OCI-LY7 (cell line): ENCODE results near the gene KLHL33. TPM values are rescaled to one million over a fixed set of nuclear protein-coding genes. Genes with fewer than 3 reads are reported as not detected.

Experiments used
- BruUV-seq: library from RNA; stranded (reverse); fragments of 400-500 nt; replicated peaks from 2 replicates; lab custom pipeline; 2021; lab: Mats Ljungman, UMichigan
- CTCF ChIA-PET: fragments of 300-600 bp; sonication (Branson Sonifier 250); formaldehyde crosslinking; loops from one replicate; lab custom pipeline; 2022; ENCODE audit warnings: antibody characterized with exemption; ENCODE audit not compliant: unreplicated experiment; lab: Charles Lee
- POLR2A ChIA-PET: fragments of 300-600 bp; sonication (Branson Sonifier 250); formaldehyde crosslinking; loops from one replicate; lab custom pipeline; 2022; ENCODE audit warnings: antibody characterized with exemption; lab: Charles Lee
- DNase-seq: peaks from one replicate; pipeline ENCODE4 v3.0.0-alpha.2; 2015; ENCODE audit warnings: low spot score
- H2AFZ ChIP-seq: fragments of 200-600 bp; sonication (generic), shearing (Covaris generic); 2 replicates; pipeline ENCODE4 v1.6.1; 2014; ENCODE audit warnings: mild to moderate bottlenecking, antibody characterized with exemption, low read length, moderate library complexity
- H3K27ac ChIP-seq: fragments of 200-600 bp; sonication (generic); 2 replicates; pipeline ENCODE4 v1.5.1; 2014; ENCODE audit warnings: mixed run types, low read depth, mild to moderate bottlenecking, moderate library complexity, low read length, inconsistent platforms; ENCODE audit not compliant: poor library complexity, severe bottlenecking
- H3K36me3 ChIP-seq: fragments of 200-600 bp; sonication (generic); 2 replicates; pipeline ENCODE4 v1.6.1; 2014; ENCODE audit warnings: mild to moderate bottlenecking, antibody characterized with exemption, low read length, moderate library complexity, mixed read lengths; ENCODE audit not compliant: insufficient read depth
- H3K4me1 ChIP-seq: fragments of 200-600 bp; sonication (generic); 2 replicates; pipeline ENCODE4 v1.5.1; 2014; ENCODE audit warnings: mild to moderate bottlenecking, low read length; ENCODE audit not compliant: insufficient read depth, poor library complexity, severe bottlenecking
- H3K4me2 ChIP-seq: fragments of 200-600 bp; sonication (generic); 2 replicates; pipeline ENCODE4 v1.6.1; 2014; ENCODE audit warnings: mild to moderate bottlenecking, low read length
- H3K4me3 ChIP-seq: fragments of 200-600 bp; sonication (generic); 2 replicates; pipeline ENCODE4 v1.5.1; 2014; ENCODE audit warnings: mild to moderate bottlenecking, low read depth, low read length; ENCODE audit not compliant: poor library complexity, severe bottlenecking
- H3K79me2 ChIP-seq: fragments of 200-600 bp; sonication (generic); 2 replicates; pipeline ENCODE4 v1.6.1; 2016; ENCODE audit warnings: low read depth, mild to moderate bottlenecking, low read length, moderate library complexity, mixed read lengths; ENCODE audit not compliant: insufficient read depth
- H3K9me2 ChIP-seq: fragments of 200-600 bp; sonication (generic); 2 replicates; pipeline ENCODE4 v1.6.1; 2016; ENCODE audit warnings: mild to moderate bottlenecking, low read length, mixed read lengths; ENCODE audit not compliant: insufficient read depth
- H3K9me3 ChIP-seq: fragments of 200-600 bp; sonication (generic); 2 replicates; pipeline ENCODE4 v1.6.1; 2014; ENCODE audit warnings: mild to moderate bottlenecking, mixed run types, low read length, mixed read lengths
- H4K20me1 ChIP-seq: fragments of 200-600 bp; sonication (generic); 2 replicates; pipeline ENCODE4 v1.6.1; 2014; ENCODE audit warnings: mild to moderate bottlenecking, antibody characterized with exemption, low read length, moderate library complexity, mixed read lengths; ENCODE audit not compliant: insufficient read depth
- EZH2phosphoT487 ChIP-seq: fragments of 200-600 bp; sonication (generic); IDR thresholded peaks from 2 replicates; pipeline ENCODE4 v1.6.1; 2018; ENCODE audit warnings: low read depth, borderline replicate concordance, mild to moderate bottlenecking, mixed run types, antibody characterized with exemption, low read length, moderate library complexity, mixed read lengths
- intact Hi-C: fragments of 100-400 bp; cut with micrococcal nuclease; formaldehyde crosslinking; loops from one replicate; pipeline ENCODE4 v1.10.0; 2022; ENCODE audit not compliant: unreplicated experiment
- total RNA-seq, 2 experiments: library from RNA; depleted of rRNA in 1 of 2; stranded (reverse); fragments of >200 nt in 1 of 2; shearing (Covaris generic) in 1 of 2; gene quantifications; 2 replicates each; pipeline ENCODE4 v1.2.3, GENCODE V29; 2014 to 2022
- TF ChIP-seq, protein P1 (sequence below): fragments of 200-600 bp; sonication (generic); conservative IDR thresholded peaks from 2 replicates; pipeline ENCODE4 v1.5.1; 2014; ENCODE audit warnings: mild to moderate bottlenecking, antibody characterized with exemption, low read length, moderate library complexity, mixed read lengths

KLHL33 gene
- total RNA-seq, 2 experiments from 2014 or later, result 0.11 TPM; not detected in 1

DNA sequence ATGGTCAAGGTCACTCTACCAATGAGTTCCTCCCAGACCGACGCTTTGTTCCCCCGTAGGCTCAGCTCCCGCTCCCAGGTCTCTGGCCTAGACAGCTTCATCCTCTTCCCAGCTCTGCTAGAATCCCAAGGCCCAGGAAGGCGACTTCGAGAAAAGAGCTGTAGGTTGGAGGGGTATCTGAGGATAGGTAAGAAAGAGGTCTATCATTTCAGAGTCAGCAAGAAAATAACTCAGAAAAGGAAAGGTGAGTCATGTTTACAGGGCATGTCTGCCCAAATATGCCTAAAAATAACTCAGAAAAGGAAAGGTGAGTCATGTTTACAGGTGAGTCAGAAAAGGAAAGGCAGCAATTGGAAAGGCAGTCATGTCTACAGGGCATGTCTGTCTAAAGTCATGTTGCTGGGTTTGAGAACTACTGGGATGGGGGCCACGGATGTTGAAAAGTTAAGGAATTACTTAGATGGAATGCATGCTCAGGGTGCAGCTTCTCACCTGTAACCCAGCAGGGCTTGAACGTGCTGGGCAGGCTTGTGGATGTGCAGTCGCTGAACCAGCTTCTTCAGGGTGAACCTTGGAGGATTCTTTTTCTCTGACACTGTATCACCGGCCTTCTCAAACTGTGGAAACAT is 34.9 kb downstream of the KLHL33 start:
- Histone ChIP-seq H2AFZ (no peak overlapping the region), H3K4me3 (no peak overlapping the region), H3K36me3 (peaks cover 38% of the 10 kb centered on the region; the same call in 1 of the 2 replicates), H3K9me2 (no peaks in the 10 kb centered on the region), H3K9me3 (no peaks in the 10 kb centered on the region), H3K4me2 (no peak overlapping the region), H3K79me2 (no peaks in the 10 kb centered on the region), H3K4me1 (no peaks in the 10 kb centered on the region), H3K27ac (no peak overlapping the region), H4K20me1 (no peaks in the 10 kb centered on the region)
- BruUV-seq, result no TSS peak
- CTCF ChIA-PET, result no interaction called here
- TF ChIP-seq, protein P1, sequence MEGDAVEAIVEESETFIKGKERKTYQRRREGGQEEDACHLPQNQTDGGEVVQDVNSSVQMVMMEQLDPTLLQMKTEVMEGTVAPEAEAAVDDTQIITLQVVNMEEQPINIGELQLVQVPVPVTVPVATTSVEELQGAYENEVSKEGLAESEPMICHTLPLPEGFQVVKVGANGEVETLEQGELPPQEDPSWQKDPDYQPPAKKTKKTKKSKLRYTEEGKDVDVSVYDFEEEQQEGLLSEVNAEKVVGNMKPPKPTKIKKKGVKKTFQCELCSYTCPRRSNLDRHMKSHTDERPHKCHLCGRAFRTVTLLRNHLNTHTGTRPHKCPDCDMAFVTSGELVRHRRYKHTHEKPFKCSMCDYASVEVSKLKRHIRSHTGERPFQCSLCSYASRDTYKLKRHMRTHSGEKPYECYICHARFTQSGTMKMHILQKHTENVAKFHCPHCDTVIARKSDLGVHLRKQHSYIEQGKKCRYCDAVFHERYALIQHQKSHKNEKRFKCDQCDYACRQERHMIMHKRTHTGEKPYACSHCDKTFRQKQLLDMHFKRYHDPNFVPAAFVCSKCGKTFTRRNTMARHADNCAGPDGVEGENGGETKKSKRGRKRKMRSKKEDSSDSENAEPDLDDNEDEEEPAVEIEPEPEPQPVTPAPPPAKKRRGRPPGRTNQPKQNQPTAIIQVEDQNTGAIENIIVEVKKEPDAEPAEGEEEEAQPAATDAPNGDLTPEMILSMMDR, result no peak
- TF ChIP-seq EZH2phosphoT487, result no peak
- POLR2A ChIA-PET, result interaction anchor here (1.5 kb wide), 1 partner anchor 59 kb away, joined by 4 read pairs; no protein-coding TSS in a partner anchor
- DNase-seq, result no peak
- intact Hi-C loops, result no loop called here

DNA sequence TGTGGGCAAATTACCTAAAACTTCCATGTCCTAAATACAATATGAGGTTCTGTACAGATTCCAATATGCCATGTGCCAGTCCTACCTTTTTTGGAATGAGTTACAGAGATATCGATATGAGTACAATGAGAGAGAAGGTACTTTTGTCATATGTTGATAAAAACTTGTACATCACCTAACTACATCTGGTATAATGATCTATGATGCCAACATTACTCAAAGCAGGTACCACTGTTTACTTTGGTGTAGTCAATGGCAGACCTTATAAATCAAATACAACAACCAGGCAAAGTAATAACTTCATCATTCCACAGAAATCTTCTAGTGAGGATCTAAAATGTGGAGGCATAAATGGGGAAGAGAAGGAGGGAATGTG is 35.4 kb downstream of the KLHL33 start:
- TF ChIP-seq EZH2phosphoT487, result no peak
- TF ChIP-seq, protein P1, result no peak

DNA sequence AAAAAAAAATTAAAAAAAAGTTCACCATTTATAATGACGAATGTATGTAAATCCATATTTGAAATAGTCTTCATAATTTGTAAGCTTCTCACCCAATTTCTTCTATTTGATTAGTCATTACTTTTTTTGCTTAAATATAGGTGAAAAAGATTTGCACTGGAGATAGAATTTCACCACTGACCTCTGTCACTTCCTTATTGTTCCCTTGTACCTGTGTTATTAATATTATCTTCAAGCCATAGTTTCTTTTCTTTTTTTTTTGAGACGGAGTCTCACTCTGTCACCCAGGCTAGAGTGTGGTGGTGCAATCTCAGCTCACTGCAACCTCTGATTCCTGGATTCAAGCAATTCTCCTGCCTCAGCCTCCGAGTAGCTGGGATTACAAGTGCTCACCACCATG is 38.5 kb downstream of the KLHL33 start:
- CTCF ChIA-PET, result no interaction called here
- no peak for DNase-seq
- Histone ChIP-seq H3K9me3 (no peaks in the 10 kb centered on the region), H2AFZ (no peak overlapping the region), H4K20me1 (no peaks in the 10 kb centered on the region), H3K79me2 (no peaks in the 10 kb centered on the region), H3K4me1 (no peaks in the 10 kb centered on the region), H3K4me3 (no peak overlapping the region), H3K4me2 (no peak overlapping the region), H3K9me2 (no peaks in the 10 kb centered on the region), H3K27ac (no peak overlapping the region), H3K36me3 (peaks cover 26% of the 10 kb centered on the region; the same call in 1 of the 2 replicates)
- intact Hi-C loops, result no loop called here
- BruUV-seq, result no TSS peak
- TF ChIP-seq, protein P1, result no peak
- TF ChIP-seq EZH2phosphoT487, result no peak
- POLR2A ChIA-PET, result interaction anchor here (0.7 to 0.8 kb wide), 2 partner anchors 53 to 332 kb away, joined by 3 read pairs; no protein-coding TSS in a partner anchor

More for the DNA sequence above, 35.4 kb downstream of the KLHL33 start:
- H3K9me2 ChIP-seq, result no peaks in the 10 kb centered on the region
- no peak for DNase-seq
- peaks cover 42% of the 10 kb centered on the region; the same call in 1 of the 2 replicates for H3K36me3 ChIP-seq
- no peak overlapping the region for H2AFZ ChIP-seq
- H3K4me1 ChIP-seq, result no peaks in the 10 kb centered on the region
- no TSS peak for BruUV-seq
- ChIA-PET CTCF (no interaction called here), POLR2A (no interaction called here)
- no peaks in the 10 kb centered on the region for H3K9me3 ChIP-seq
- intact Hi-C loops, result no loop called here
- no peak overlapping the region for H3K4me2 ChIP-seq
- H3K4me3 ChIP-seq, result no peak overlapping the region
- no peaks in the 10 kb centered on the region for H3K79me2 ChIP-seq
- H3K27ac ChIP-seq, result no peak overlapping the region
- no peaks in the 10 kb centered on the region for H4K20me1 ChIP-seq
